ENCODE measurements around the gene TMEM132D. TPM values are rescaled to one million over a fixed set of nuclear protein-coding genes. Genes with fewer than 3 reads are reported as not detected.

Gene TMEM132D
- total and polyA plus RNA-seq, 2 of the 8 experiments (the other 6 are each of a cell fraction or from before 2014, with no cell fraction given) = 3.5 to 10.1 TPM

DNA sequence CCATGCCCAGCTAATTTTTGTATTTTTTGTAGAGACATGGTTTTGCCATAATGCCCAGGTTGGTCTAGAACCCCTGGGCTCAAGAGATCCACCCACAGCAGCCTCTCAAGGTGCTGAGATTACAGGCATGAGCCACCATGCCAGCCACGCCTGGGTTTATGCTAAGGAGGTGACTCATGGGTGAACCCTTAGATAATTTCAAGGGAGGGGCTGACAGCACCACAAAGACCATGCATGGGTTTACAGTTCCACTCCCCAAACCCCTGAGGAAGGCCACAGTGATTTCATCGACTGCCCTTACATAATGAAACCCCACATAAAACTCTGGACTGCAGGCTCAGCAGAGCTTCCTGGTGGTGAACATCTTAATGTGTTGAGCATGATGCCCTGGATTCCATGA is 33.7 kb downstream of the TMEM132D start:
- H2BK12ac ChIP-seq (ENCODE audit: low read depth, low read length) = peak overlapping the region; percentile 89
- H3K18ac ChIP-seq (ENCODE audit: extremely low read depth, low read length) = peak overlapping the region; percentile 73
- peak overlapping the region in 1 of 2 experiments; percentile 72; a peak in 1 of 4 replicates for H3K4me2 ChIP-seq (ENCODE audit: insufficient read depth in 1 of 2, low read depth in 2 of 2, low read length in 2 of 2)
- peaks cover 4 to 38% of the 10 kb centered on the region in 2 experiments; a peak in 3 of 4 replicates for H3K79me2 ChIP-seq (ENCODE audit: control insufficient read depth in 1 of 2, insufficient read depth in 2 of 2, low read length in 2 of 2)
- no peak overlapping the region for H3K27ac ChIP-seq (ENCODE audit: low read depth, low read length)
- CTCF ChIA-PET (ENCODE audit: partially characterized antibody) = interaction anchor here (0.6 to 1.3 kb wide), 3 partner anchors 30 to 855 kb away, joined by 3 read pairs; no protein-coding TSS in a partner anchor
- no peaks in the 10 kb centered on the region for H4K20me1 ChIP-seq (replicated peaks in 1 of 2; ENCODE audit: control insufficient read depth in 1 of 2, insufficient read depth in 2 of 2, low read length in 2 of 2)
- 81% methylated on average over 2 of the region's 2 CpGs; no CpG with 5 or more reads in 1 of the 2 experiments for WGBS, 2 experiments (ENCODE audit: extremely low coverage in 1 of 2, insufficient coverage in 1 of 2, insufficient read length in 1 of 2, insufficient replicate concordance in 2 of 2, low coverage in 1 of 2, low lambda C conversion rate in 2 of 2, missing lambda C conversion rate in 1 of 2)
- TF ChIP-seq EP300 (IDR thresholded peaks at IDR 0.05; ENCODE audit: borderline replicate concordance in 1 of 2, low read depth in 2 of 2, low read length in 2 of 2) (no peak), POU5F1 (IDR thresholded peaks at IDR 0.05; ENCODE audit: low read depth, low read length) (no peak)
- H2BK5ac ChIP-seq (ENCODE audit: low read depth, low read length) = peak overlapping the region; percentile 64; the same call in 1 of the 2 replicates
- H3K79me1 ChIP-seq (ENCODE audit: low read depth, low read length) = peaks cover 7% of the 10 kb centered on the region; the same call in 1 of the 2 replicates
- no peak overlapping the region for H3K9ac ChIP-seq (replicated peaks in 1 of 4; ENCODE audit: extremely low read depth in 1 of 4, low read depth in 3 of 4, low read length in 3 of 4)
- DNase-seq (ENCODE audit: low read depth in 1 of 2, low spot score in 2 of 2) (no peak), FAIRE-seq (no peak)
- H4K91ac ChIP-seq (replicated peaks; ENCODE audit: insufficient read length, low read length) = peak overlapping the region; percentile 22
- H4K8ac ChIP-seq (ENCODE audit: extremely low read depth, insufficient read depth, low read length) = no peak overlapping the region
- POLR2A ChIA-PET (ENCODE audit: partially characterized antibody) = interaction anchor here (0.8 to 2.1 kb wide), 2 partner anchors 32 to 46 kb away, joined by 3 to 5 read pairs; no protein-coding TSS in a partner anchor
- H2BK120ac ChIP-seq (replicated peaks; ENCODE audit: low read depth, low read length) = no peak overlapping the region
- H3K23me2 ChIP-seq (ENCODE audit: low read depth, low read length) = peaks cover 5% of the 10 kb centered on the region; the same call in 1 of the 2 replicates
- H2AK5ac ChIP-seq (ENCODE audit: low read depth, low read length) = no peak overlapping the region; the same call in 1 of the 2 replicates
- peak overlapping the region; percentile 1 for H3K4ac ChIP-seq (replicated peaks; ENCODE audit: insufficient read length, low read depth, low read length)
- no peaks in the 10 kb centered on the region for H3K9me3 ChIP-seq (ENCODE audit: insufficient read depth in 2 of 2, low read depth in 1 of 2, low read length in 1 of 2)
- H2BK15ac ChIP-seq (ENCODE audit: low read length) = no peak overlapping the region
- no peak overlapping the region for H3K56ac ChIP-seq (replicated peaks; ENCODE audit: insufficient read length, low read depth, low read length)
- no peak overlapping the region for H3K4me3 ChIP-seq (ENCODE audit: extremely low read depth in 1 of 4, insufficient read depth in 2 of 4, low read depth in 3 of 4, low read length in 4 of 4)
- H3K14ac ChIP-seq (ENCODE audit: insufficient read length) = no peak overlapping the region
- H3K36me3 ChIP-seq (ENCODE audit: control insufficient read depth in 2 of 4, insufficient read depth in 4 of 4, low read length in 3 of 4) = no peaks in the 10 kb centered on the region; a peak in 1 of 8 replicates
- H3K23ac ChIP-seq (ENCODE audit: insufficient read length) = no peak overlapping the region
- no peak overlapping the region for H2AFZ ChIP-seq (ENCODE audit: low read length)
- no peaks in the 10 kb centered on the region; a peak in 2 of 7 replicates for H3K27me3 ChIP-seq (replicated peaks in 1 of 4; ENCODE audit: control insufficient read depth in 3 of 4, extremely low read depth in 1 of 4, insufficient read depth in 3 of 4, low read length in 3 of 4)
- H2BK20ac ChIP-seq (ENCODE audit: low read length) = peak overlapping the region; percentile 53; the same call in 1 of the 2 replicates
- H4K5ac ChIP-seq (ENCODE audit: insufficient read length, low read depth, low read length) = no peak overlapping the region
- H3K4me1 ChIP-seq (replicated peaks in 1 of 4; ENCODE audit: control insufficient read depth in 3 of 4, insufficient read depth in 4 of 4, low read length in 3 of 4) = peaks cover 20 to 50% (median 39%) of the 10 kb centered on the region in 4 experiments

Data from H1 (cell line).